Adipose tissue (tissue), 3 donors: ENCODE data around the gene MLKL. TPM values are rescaled to one million over a fixed set of nuclear protein-coding genes. Genes with fewer than 3 reads are reported as not detected.
"Not testable (repeated sequence)": the region's sequence is repeated elsewhere in the genome, so short reads cannot be mapped to it uniquely, and the experiment has no call there.

Source experiments
- H3K27ac ChIP-seq: one replicate; pipeline ENCODE4 v1.5.1; 2013; ENCODE audit warnings: low read depth, low read length
- WGBS, 3 donors: extraction: QIAGEN DNeasy Blood & Tissue Kit; methylation state at CpG; one replicate each; pipeline ENCODE4 v1.1.7; 2013; 5-methylcytosine and 5-hydroxymethylcytosine counted together
- polyA plus RNA-seq, 3 donors: library from polyadenylated mRNA; stranded (reverse); fragments of 200-250 nt; gene quantifications; one replicate each; pipeline ENCODE4 v1.2.3, GENCODE V29; 2013
- donor health status: healthy with polysubstance abuse.
- donor health status: Bipolar disorder and iron deficiency.
- donor health status: healthy.

MLKL gene
- polyA plus RNA-seq, 3 donors: 5.6 to 15.0 (median 13.4) TPM

- H3K27ac ChIP-seq: no peak overlapping the region
- 87 to 88% (median 87%) methylated on average over 10 of the region's 10 CpGs for WGBS, 3 donors
Observed at GRCh38 chr16:74713876-74714275, 13.2 kb upstream of the MLKL start.

- 68 to 73% (median 72%) methylated on average over 9 to 10 of the region's 10 CpGs for WGBS, 3 donors
- no peak overlapping the region for H3K27ac ChIP-seq
Observed at GRCh38 chr16:74713325-74713724, 12.7 kb upstream of the MLKL start.

GRCh38 chr16:74711938-74712337 is 11.3 kb upstream of the MLKL start:
- WGBS, 3 donors: 92 to 95% (median 93%) methylated on average over 12 of the region's 12 CpGs
- H3K27ac ChIP-seq: no peak overlapping the region

GRCh38 chr16:74710401-74710800 is 9.7 kb upstream of the MLKL start:
- H3K27ac ChIP-seq: no peak overlapping the region
- 95 to 97% (median 97%) methylated on average over 8 of the region's 8 CpGs for WGBS, 3 donors

DNA sequence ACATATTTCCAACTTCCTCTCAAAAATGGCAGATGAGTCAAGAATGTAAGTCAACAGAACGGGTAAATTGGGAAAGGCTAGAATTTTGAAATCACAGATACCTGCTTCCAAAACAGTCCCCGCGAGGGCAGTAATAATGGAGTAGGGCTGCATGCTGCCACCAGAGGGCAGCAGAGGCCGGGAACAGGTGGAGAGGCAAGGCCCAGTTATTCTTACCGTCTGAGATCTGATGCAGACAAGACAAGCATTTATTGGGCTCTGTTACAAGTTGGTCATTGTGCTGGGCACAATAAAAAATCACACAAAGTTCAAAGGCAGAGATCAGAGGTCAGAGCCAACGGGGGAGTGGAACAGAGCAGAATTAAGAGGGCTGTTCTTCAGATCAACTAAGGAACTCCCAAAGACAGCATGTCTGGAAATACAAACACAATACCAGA is 8.8 kb upstream of the MLKL start:
- no peak overlapping the region for H3K27ac ChIP-seq
- 0 to 1% (median 0%) methylated on average over 6 of the region's 6 CpGs for WGBS, 3 donors

- 1% methylated on average over 16 of the region's 16 CpGs for WGBS, 3 donors
- H3K27ac ChIP-seq: peak overlapping the region; percentile 97
Observed at GRCh38 chr16:74700116-74700437, 585 bp downstream of the MLKL start.

DNA sequence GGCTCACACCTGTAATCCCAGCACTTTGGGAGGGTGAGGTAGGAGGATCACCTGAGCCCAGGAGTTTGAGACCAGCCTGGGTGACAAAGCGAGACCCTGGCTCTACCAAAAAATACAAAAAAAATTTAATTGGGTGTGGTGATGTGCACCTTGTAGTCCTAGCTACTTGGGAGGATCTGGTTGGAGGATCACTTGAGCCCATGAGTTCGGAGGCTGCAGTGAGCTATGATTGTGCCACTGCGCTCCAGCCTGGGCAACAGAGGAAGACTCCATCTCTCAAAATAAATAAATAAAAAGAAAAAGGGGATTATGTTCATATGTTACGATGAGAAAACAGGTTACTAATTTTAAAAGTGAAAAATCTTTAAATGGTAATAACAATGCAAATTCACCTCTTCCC is 996 bp downstream of the MLKL start:
- H3K27ac ChIP-seq: no peak overlapping the region
- 48 to 70% (median 61%) methylated on average over 4 of the region's 4 CpGs for WGBS, 3 donors

DNA sequence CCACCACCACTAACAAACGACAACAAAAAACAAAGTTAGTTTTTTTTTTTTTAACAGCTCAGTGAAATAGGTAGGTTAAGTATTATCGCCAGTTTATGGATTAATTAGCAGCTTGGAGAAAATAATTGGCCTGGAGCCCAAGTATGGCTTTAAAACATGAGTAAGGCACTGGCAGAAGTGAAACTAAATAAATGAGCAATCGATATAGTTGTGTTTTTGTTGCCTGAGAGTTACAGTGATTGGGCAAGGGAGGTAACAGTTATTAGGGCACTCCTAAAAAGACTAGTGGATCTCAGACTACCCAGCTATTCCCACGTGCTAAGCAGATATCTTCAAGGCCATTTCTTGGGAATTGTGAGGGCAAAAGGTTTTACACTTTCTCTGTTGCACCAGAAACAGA is 2.4 kb downstream of the MLKL start:
- 30 to 59% (median 51%) methylated on average over 4 of the region's 4 CpGs for WGBS, 3 donors
- H3K27ac ChIP-seq: no peak overlapping the region

- WGBS, 3 donors: 44 to 52% (median 47%) methylated on average over 19 of the region's 19 CpGs
- no peak overlapping the region for H3K27ac ChIP-seq
Observed at GRCh38 chr16:74695450-74696422, 4.9 kb downstream of the MLKL start.

DNA sequence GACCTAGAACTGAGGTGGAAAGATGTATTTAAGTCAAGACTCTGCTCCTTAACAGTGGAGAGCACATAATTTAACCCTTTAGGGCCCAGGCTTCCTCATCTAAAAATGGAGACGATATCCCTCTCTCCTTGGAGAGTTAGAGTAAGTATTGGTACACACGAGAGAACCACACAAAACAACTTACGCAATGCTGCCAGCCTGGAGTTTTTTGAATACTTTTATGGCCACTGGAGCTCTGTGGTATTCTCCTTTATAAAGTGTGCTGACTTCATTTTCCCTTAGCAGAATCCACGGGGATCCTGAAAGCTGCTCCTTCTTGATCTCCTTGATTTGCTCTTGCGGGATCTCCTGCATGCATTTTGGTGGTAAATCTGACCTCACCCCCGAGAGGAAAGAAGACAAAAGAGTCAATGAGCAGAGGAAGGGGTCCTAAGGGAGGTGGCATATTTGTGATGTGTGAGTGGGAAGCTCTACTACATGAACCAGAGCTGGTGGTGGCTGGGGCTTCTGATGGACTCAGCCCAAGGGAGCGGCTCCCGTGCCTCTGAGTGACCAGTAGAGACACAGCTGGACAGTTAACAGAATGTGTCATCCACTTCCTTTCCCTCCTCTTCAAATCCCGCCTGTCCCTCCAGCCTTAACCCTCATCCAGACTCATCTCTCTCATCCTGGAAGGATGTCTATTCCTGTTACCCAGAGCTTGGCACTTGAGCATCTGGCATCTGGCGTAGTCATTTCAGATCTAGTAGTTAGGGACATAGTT is 9.4 kb downstream of the MLKL start:
- WGBS, 3 donors: 80 to 88% (median 83%) methylated on average over 10 of the region's 10 CpGs

GRCh38 chr16:74682556-74682955 is 18.1 kb downstream of the MLKL start:
- H3K27ac ChIP-seq: no peak overlapping the region
- WGBS, 3 donors: 81 to 88% (median 86%) methylated on average over 11 of the region's 11 CpGs

More for the DNA sequence above, 9.4 kb downstream of the MLKL start:
- H3K27ac ChIP-seq: no peak overlapping the region

DNA sequence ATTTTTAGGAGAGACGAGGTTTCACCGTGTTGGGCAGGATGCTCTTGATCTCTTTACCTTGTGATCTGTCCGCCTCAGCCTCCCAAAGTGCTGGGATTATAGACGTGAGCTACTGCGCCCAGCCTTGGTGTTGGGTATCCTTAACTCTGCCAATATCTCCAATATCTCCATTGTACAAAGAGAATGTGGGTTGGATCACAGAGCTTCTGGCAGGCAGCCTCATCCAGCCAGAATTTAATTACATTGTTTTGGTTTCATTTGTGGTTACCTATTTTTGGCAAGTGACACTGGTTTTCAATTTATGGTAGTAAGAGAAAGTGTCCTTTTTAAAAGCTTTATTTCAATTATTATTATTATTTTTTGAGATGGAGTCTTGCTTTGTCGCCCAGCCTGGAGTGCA is 20.0 kb downstream of the MLKL start:
- 86 to 96% (median 94%) methylated on average over 6 of the region's 6 CpGs for WGBS, 3 donors
- no peak overlapping the region for H3K27ac ChIP-seq

GRCh38 chr16:74679983-74680382 is 20.7 kb downstream of the MLKL start:
- H3K27ac ChIP-seq: no peak overlapping the region
- WGBS, 3 donors: 25 to 52% (median 42%) methylated on average over 2 of the region's 2 CpGs

DNA sequence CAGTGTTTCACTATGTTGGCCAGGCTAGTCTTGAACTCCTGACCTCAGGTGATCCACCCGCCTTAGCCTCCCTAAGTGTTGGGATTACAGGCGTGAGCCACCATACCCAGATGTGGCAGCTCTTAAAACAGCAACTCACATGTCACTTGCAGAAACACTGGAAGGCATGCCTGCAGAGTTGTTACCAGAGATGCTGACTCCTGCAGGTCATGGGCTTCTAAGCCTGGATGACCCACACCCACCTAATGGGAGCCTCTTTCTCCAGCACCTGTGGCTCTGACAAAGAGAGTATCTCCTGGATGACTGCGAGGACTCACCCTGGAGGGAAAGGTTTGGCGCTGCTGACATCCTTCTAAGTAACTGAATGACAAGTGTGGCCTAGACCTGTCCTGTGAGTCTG is 22.8 kb downstream of the MLKL start:
- 91 to 99% (median 98%) methylated on average over 4 of the region's 4 CpGs for WGBS, 3 donors

GRCh38 chr16:74673876-74674275 is 26.8 kb downstream of the MLKL start:
- H3K27ac ChIP-seq: no peak overlapping the region
- 87 to 90% (median 88%) methylated on average over 3 of the region's 3 CpGs for WGBS, 3 donors

More for the DNA sequence above, 22.8 kb downstream of the MLKL start:
- no peak overlapping the region for H3K27ac ChIP-seq

- not testable (repeated sequence) for H3K27ac ChIP-seq
- WGBS, 3 donors: 95 to 99% (median 97%) methylated on average over 10 of the region's 10 CpGs
Observed at GRCh38 chr16:74668877-74669276, 31.8 kb downstream of the MLKL start.

GRCh38 chr16:74667255-74667700 is 33.4 kb downstream of the MLKL start:
- WGBS, 3 donors: 0 to 1% (median 1%) methylated on average over 23 of the region's 23 CpGs
- H3K27ac ChIP-seq: no peak overlapping the region

DNA sequence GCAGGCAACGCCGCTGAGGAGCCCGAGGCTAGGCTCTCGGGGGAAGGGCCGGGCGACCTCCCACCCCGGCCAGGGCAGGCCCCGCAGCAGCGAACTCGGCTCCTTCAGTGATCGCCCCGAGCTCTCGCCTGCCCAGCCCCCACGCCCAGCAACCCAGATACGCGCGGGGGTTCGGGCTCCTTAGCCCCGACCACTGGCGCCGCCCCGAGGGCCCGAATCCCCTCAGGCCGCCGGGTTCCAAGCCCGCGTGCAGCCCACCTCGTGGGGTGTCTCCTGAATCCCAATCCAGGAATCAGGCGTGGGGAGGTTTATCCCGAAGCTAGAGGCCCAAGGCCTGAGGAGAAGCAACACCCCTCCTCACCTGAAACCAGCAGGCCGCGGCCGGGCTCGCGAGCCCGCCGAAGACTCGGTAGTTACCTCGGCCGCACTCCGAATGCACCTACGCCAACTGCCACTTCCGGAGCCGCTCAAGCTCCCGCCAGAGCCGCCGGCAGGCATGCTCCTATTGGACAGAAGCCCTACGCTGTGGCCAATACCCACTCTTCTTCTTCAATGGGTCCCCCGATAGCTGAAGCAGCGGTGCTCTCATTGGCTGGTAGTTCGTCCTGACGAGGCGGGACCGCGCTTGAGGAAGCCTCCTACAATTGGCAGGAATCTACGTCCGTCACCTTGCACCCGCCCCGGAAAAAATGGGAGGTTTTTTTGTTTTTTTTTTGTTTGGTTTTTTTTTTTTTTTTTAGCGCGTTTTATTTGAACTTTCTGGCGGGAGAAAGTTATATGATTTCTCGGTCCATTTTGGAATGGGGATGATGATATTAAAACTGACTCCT is 34.0 kb downstream of the MLKL start, which contains the start of gene RFWD3:
Gene RFWD3, minus strand, starts transcription at position 453 of the 830 bp plus-strand sequence. CDS start 5,428 bp downstream, outside the sequence.
- WGBS, 3 donors: 0% methylated on average over 63 of the region's 63 CpGs
- H3K27ac ChIP-seq: no peak within 1 kb of the TSS
